ENCODE results near the gene ASIC1. TPM values are rescaled to one million over a fixed set of nuclear protein-coding genes. Genes with fewer than 3 reads are reported as not detected.

ASIC1 gene
- total RNA-seq, 1 experiment from 2014 or later: 3.4 TPM

- DNase-seq (ENCODE audit: low spot score): no peak
These were observed 16.7 kb upstream of the ASIC1 start for GRCh38 chr12:50040657-50041056.

GRCh38 chr12:50041062-50041860, 16.1 kb upstream of the ASIC1 start:
- DNase-seq (ENCODE audit: low spot score): no peak

GRCh38 chr12:50041962-50042361, 15.4 kb upstream of the ASIC1 start:
- no peak for DNase-seq (ENCODE audit: low spot score)

GRCh38 chr12:50042693-50043092, 14.7 kb upstream of the ASIC1 start:
- no peak for DNase-seq (ENCODE audit: low spot score)

- DNase-seq (ENCODE audit: low spot score): no peak
These were observed 14.1 kb upstream of the ASIC1 start for GRCh38 chr12:50043308-50043707.

- no peak for DNase-seq (ENCODE audit: low spot score)
These were observed 13.5 kb upstream of the ASIC1 start for GRCh38 chr12:50043854-50044253.

- DNase-seq (ENCODE audit: low spot score): no peak
These were observed 9.6 kb upstream of the ASIC1 start for GRCh38 chr12:50047693-50048250.

GRCh38 chr12:50049254-50050118, 7.9 kb upstream of the ASIC1 start:
- DNase-seq (ENCODE audit: low spot score): no peak

- DNase-seq (ENCODE audit: low spot score): no peak
These were observed 7.3 kb upstream of the ASIC1 start for GRCh38 chr12:50050119-50050385.

- DNase-seq (ENCODE audit: low spot score): no peak
These were observed 6.8 kb upstream of the ASIC1 start for GRCh38 chr12:50050410-50051098.

GRCh38 chr12:50051101-50051806, 6.1 kb upstream of the ASIC1 start:
- DNase-seq (ENCODE audit: low spot score): no peak

- DNase-seq (ENCODE audit: low spot score): no peak
These were observed 4.9 kb upstream of the ASIC1 start for GRCh38 chr12:50052544-50052943.

GRCh38 chr12:50052964-50053363, 4.4 kb upstream of the ASIC1 start:
- DNase-seq (ENCODE audit: low spot score): no peak

GRCh38 chr12:50053583-50053982, 3.8 kb upstream of the ASIC1 start:
- no peak for DNase-seq (ENCODE audit: low spot score)

GRCh38 chr12:50055831-50056638, 1.4 kb upstream of the ASIC1 start:
- no peak for DNase-seq (ENCODE audit: low spot score)

GRCh38 chr12:50056639-50056976, 788 bp upstream of the ASIC1 start:
- no peak for DNase-seq (ENCODE audit: low spot score)

- no peak for DNase-seq (ENCODE audit: low spot score)
These were observed 687 bp downstream of the ASIC1 start for GRCh38 chr12:50057896-50058670.

GRCh38 chr12:50058743-50059312, 1.4 kb downstream of the ASIC1 start:
- no peak for DNase-seq (ENCODE audit: low spot score)

GRCh38 chr12:50059440-50060119, 2.2 kb downstream of the ASIC1 start:
- no peak for DNase-seq (ENCODE audit: low spot score)
